OCI-LY1 (cell line): ENCODE results near the gene PTPRT.

Experiments
- CTCF ChIP-seq: fragments of 200-600 bp; sonication (generic), shearing (Covaris generic); IDR thresholded peaks from 2 replicates; pipeline ENCODE4 v1.5.1; 2017; ENCODE audit warnings: mild to moderate bottlenecking, antibody characterized with exemption, low read length, moderate library complexity, mixed read lengths
- EZH2 ChIP-seq: fragments of 200-600 bp; sonication (generic), shearing (Covaris generic); IDR thresholded peaks from 2 replicates; pipeline ENCODE4 v1.8.0; 2017; ENCODE audit warnings: borderline replicate concordance, mixed run types, mild to moderate bottlenecking, antibody characterized with exemption, low read length, moderate library complexity, mixed read lengths

GRCh38 chr20:42775866-42776265, 413.8 kb downstream of the PTPRT start:
- TF ChIP-seq CTCF (no peak), EZH2 (no peak)
